ENCODE results near the gene STXBP5. TPM values are rescaled to one million over a fixed set of nuclear protein-coding genes. Genes with fewer than 3 reads are reported as not detected.

STXBP5 gene
- total and polyA plus RNA-seq, 2 of the 13 experiments (the other 11 are each of a cell fraction or from before 2014, with no cell fraction given), result 8.8 to 19.4 TPM

DNA sequence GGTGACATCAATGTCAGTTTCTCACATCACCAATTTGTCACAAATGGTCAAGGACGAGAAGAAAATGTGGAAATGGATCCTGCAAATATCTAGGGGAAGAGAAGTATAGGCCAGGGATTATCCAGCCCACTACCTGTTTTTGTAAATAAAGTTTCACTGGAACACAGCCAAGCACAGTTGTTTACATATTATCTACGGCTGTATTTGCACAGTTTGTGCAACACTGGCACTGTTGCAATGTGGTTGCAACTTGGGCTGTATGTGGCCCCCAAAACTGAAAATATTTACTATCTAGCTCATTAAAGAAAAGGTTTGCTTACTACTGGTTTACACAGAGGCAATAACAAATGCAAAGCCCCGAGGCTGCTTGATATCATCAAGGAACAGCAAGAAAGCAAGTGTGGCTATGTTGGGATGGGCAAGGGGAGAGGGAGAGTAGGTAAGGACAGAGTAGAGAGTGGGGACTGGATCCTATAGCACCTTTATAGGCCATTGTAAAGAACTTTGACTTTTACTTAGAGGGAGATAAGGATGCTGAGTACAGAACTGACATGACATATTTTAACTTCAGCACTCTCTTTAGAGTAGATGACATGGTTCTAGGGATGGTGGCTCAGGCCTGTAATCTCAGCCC is 11.8 kb upstream of the STXBP5 start (continued):
- TF ChIP-seq, protein P1, sequence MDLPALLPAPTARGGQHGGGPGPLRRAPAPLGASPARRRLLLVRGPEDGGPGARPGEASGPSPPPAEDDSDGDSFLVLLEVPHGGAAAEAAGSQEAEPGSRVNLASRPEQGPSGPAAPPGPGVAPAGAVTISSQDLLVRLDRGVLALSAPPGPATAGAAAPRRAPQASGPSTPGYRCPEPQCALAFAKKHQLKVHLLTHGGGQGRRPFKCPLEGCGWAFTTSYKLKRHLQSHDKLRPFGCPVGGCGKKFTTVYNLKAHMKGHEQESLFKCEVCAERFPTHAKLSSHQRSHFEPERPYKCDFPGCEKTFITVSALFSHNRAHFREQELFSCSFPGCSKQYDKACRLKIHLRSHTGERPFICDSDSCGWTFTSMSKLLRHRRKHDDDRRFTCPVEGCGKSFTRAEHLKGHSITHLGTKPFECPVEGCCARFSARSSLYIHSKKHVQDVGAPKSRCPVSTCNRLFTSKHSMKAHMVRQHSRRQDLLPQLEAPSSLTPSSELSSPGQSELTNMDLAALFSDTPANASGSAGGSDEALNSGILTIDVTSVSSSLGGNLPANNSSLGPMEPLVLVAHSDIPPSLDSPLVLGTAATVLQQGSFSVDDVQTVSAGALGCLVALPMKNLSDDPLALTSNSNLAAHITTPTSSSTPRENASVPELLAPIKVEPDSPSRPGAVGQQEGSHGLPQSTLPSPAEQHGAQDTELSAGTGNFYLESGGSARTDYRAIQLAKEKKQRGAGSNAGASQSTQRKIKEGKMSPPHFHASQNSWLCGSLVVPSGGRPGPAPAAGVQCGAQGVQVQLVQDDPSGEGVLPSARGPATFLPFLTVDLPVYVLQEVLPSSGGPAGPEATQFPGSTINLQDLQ (CRISPR knock-in tag; IDR thresholded peaks at IDR 0.05), result no peak
- TF ChIP-seq ZNF652 (CRISPR knock-in tag; IDR thresholded peaks at IDR 0.05; ENCODE audit: borderline replicate concordance, low read depth) (peak; percentile 12; the same call in 1 of the 2 replicates), ZHX1 (CRISPR knock-in tag; IDR thresholded peaks at IDR 0.05; ENCODE audit: low read depth) (peak; percentile 43; the same call in 1 of the 2 replicates), TEAD3 (CRISPR knock-in tag; optimal IDR thresholded peaks at IDR 0.05; ENCODE audit: borderline replicate concordance) (peak; percentile 81), MAFG (CRISPR knock-in tag; IDR thresholded peaks at IDR 0.05) (no peak), STAT5B (CRISPR knock-in tag; IDR thresholded peaks at IDR 0.05) (no peak), PAWR (CRISPR knock-in tag; IDR thresholded peaks at IDR 0.05; ENCODE audit: borderline replicate concordance) (no peak), ZNF205 (CRISPR knock-in tag; IDR thresholded peaks at IDR 0.05) (no peak), ZNF550 (CRISPR knock-in tag; IDR thresholded peaks at IDR 0.05; ENCODE audit: borderline replicate concordance) (no peak), MLXIP (CRISPR knock-in tag; IDR thresholded peaks at IDR 0.05; ENCODE audit: borderline replicate concordance) (no peak), NFKBIZ (CRISPR knock-in tag; IDR thresholded peaks at IDR 0.05) (peak; percentile 84), ZSCAN22 (CRISPR knock-in tag; IDR thresholded peaks at IDR 0.05) (no peak), RBAK (CRISPR knock-in tag; IDR thresholded peaks at IDR 0.05) (no peak), ZBTB26 (CRISPR knock-in tag; IDR thresholded peaks at IDR 0.05; ENCODE audit: borderline replicate concordance) (peak; percentile 44; the same call in 1 of the 2 replicates), ZNF275 (CRISPR knock-in tag; IDR thresholded peaks at IDR 0.05; ENCODE audit: borderline replicate concordance) (no peak), ZFP82 (CRISPR knock-in tag; IDR thresholded peaks at IDR 0.05; ENCODE audit: borderline replicate concordance) (no peak)
- TF ChIP-seq, protein P2, sequence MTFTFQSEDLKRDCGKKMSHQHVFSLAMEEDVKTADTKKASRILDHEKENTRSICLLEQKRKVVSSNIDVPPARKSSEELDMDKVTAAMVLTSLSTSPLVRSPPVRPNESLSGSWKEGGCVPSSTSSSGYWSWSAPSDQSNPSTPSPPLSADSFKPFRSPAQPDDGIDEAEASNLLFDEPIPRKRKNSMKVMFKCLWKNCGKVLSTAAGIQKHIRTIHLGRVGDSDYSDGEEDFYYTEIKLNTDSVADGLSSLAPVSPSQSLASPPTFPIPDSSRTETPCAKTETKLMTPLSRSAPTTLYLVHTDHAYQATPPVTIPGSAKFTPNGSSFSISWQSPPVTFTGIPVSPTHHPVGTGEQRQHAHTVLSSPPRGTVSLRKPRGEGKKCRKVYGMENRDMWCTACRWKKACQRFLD (CRISPR knock-in tag; IDR thresholded peaks at IDR 0.05; ENCODE audit: borderline replicate concordance), result no peak
